NCI-H69 (cell line): ENCODE data around the gene TPRN.
A peak's percentile ranks its signal among the peaks of the same experiment; 100 is the strongest.

Source experiments
- DNase-seq: peaks from one replicate; lab custom pipeline; 2025; lab: John Stamatoyannopoulos, UW

TPRN gene

GRCh38 chr9:137236238-137236935 is 35.8 kb upstream of the TPRN start:
- peak; percentile 93 for DNase-seq

GRCh38 chr9:137235424-137236237 is 35.1 kb upstream of the TPRN start:
- no peak for DNase-seq

GRCh38 chr9:137234758-137235423 is 34.4 kb upstream of the TPRN start:
- DNase-seq: no peak

- DNase-seq: peak; percentile 43
Observed at GRCh38 chr9:137234055-137234697, 33.6 kb upstream of the TPRN start.

- DNase-seq: peak; percentile 37
Observed at GRCh38 chr9:137233143-137233980, 32.8 kb upstream of the TPRN start.

- no peak for DNase-seq
Observed at GRCh38 chr9:137232510-137232909, 32.0 kb upstream of the TPRN start.

- DNase-seq: no peak
Observed at GRCh38 chr9:137232101-137232500, 31.6 kb upstream of the TPRN start.

GRCh38 chr9:137231372-137232039 is 31.0 kb upstream of the TPRN start:
- DNase-seq: no peak

GRCh38 chr9:137230705-137231371 is 30.3 kb upstream of the TPRN start, which contains the start of gene SLC34A3:
Gene SLC34A3 (plus strand): TSS chr9:137230901. CDS start chr9:137231703, 802 bp downstream.
- DNase-seq: no peak

- DNase-seq: no peak
Observed at GRCh38 chr9:137229903-137230704, 29.6 kb upstream of the TPRN start.

GRCh38 chr9:137228968-137229896 is 28.7 kb upstream of the TPRN start:
- DNase-seq: no peak

GRCh38 chr9:137228506-137228967 is 28.0 kb upstream of the TPRN start:
- no peak for DNase-seq

GRCh38 chr9:137227853-137228505 is 27.4 kb upstream of the TPRN start:
- no peak for DNase-seq

- peak; percentile 84 for DNase-seq
Observed at GRCh38 chr9:137227054-137227852, 26.7 kb upstream of the TPRN start, which contains the start of gene RNF224. Gene RNF224 (plus strand): TSS chr9:137227502. CDS start chr9:137228336, 834 bp downstream.

- no peak for DNase-seq
Observed at GRCh38 chr9:137226338-137227053, 26.0 kb upstream of the TPRN start.
